Fibroblast of gingiva (primary cell): ENCODE measurements around the gene RAB3GAP1.

Experiments
- DNase-seq: peaks from one replicate; pipeline ENCODE4 v3.0.0-alpha.2; 2011; ENCODE audit warnings: low read depth

Gene RAB3GAP1

GRCh38 chr2:135164431-135164830 is 112.3 kb downstream of the RAB3GAP1 start:
- peak; percentile 26 for DNase-seq

- DNase-seq = no peak
Observed at GRCh38 chr2:135167273-135167672, 115.2 kb downstream of the RAB3GAP1 start.

- no peak for DNase-seq
Observed at GRCh38 chr2:135168204-135168856, 116.2 kb downstream of the RAB3GAP1 start.

- no peak for DNase-seq
Observed at GRCh38 chr2:135169900-135170753, 118.0 kb downstream of the RAB3GAP1 start.

GRCh38 chr2:135174049-135174809 is 122.1 kb downstream of the RAB3GAP1 start:
- no peak for DNase-seq

GRCh38 chr2:135174810-135175093 is 122.7 kb downstream of the RAB3GAP1 start:
- DNase-seq = no peak

- no peak for DNase-seq
Observed at GRCh38 chr2:135175177-135175576, 123.1 kb downstream of the RAB3GAP1 start.

GRCh38 chr2:135179689-135180088 is 127.6 kb downstream of the RAB3GAP1 start:
- DNase-seq = no peak

- DNase-seq = no peak
Observed at GRCh38 chr2:135182190-135182589, 130.1 kb downstream of the RAB3GAP1 start.

GRCh38 chr2:135182601-135183000 is 130.5 kb downstream of the RAB3GAP1 start:
- no peak for DNase-seq

- no peak for DNase-seq
Observed at GRCh38 chr2:135183822-135184221, 131.7 kb downstream of the RAB3GAP1 start.

GRCh38 chr2:135186054-135186453 is 134.0 kb downstream of the RAB3GAP1 start:
- DNase-seq = no peak

- no peak for DNase-seq
Observed at GRCh38 chr2:135187270-135187669, 135.2 kb downstream of the RAB3GAP1 start.

- DNase-seq = no peak
Observed at GRCh38 chr2:135189148-135189547, 137.1 kb downstream of the RAB3GAP1 start.

- DNase-seq = no peak
Observed at GRCh38 chr2:135190799-135191198, 138.7 kb downstream of the RAB3GAP1 start.

- DNase-seq = no peak
Observed at GRCh38 chr2:135198481-135198880, 146.4 kb downstream of the RAB3GAP1 start.

- DNase-seq = no peak
Observed at GRCh38 chr2:135202751-135203150, 150.7 kb downstream of the RAB3GAP1 start.

GRCh38 chr2:135203944-135204343 is 151.9 kb downstream of the RAB3GAP1 start:
- DNase-seq = no peak

- no peak for DNase-seq
Observed at GRCh38 chr2:135208016-135208415, 155.9 kb downstream of the RAB3GAP1 start.

- no peak for DNase-seq
Observed at GRCh38 chr2:135212757-135213156, 160.7 kb downstream of the RAB3GAP1 start.

- DNase-seq = no peak
Observed at GRCh38 chr2:135218426-135218825, 166.3 kb downstream of the RAB3GAP1 start.

GRCh38 chr2:135219226-135219625 is 167.1 kb downstream of the RAB3GAP1 start:
- DNase-seq = no peak
